SJSA1 (cell line): ENCODE measurements around the gene PLEK2. TPM values are rescaled to one million over a fixed set of nuclear protein-coding genes. Genes with fewer than 3 reads are reported as not detected.

ENCODE experiments used
- DNase-seq, 2 experiments: peaks; one replicate each; pipeline ENCODE4 v3.0.0-alpha.2; 2015 to 2020; ENCODE audit warnings: low spot score in 2 of 2, low read depth in 1 of 2
- H3K27ac ChIP-seq: fragments of 250-450 bp; sonication (Bioruptor Pico); 2 replicates; pipeline ENCODE4 v1.5.1; 2020; ENCODE audit warnings: mild to moderate bottlenecking, moderate library complexity
- H3K27me3 ChIP-seq: fragments of 250-450 bp; sonication (Bioruptor Pico); replicated peaks from 2 replicates; pipeline ENCODE4 v1.5.1; 2020; ENCODE audit warnings: mild to moderate bottlenecking, moderate library complexity
- H3K36me3 ChIP-seq: fragments of 250-450 bp; sonication (Bioruptor Pico); 2 replicates; pipeline ENCODE4 v1.5.1; 2020; ENCODE audit warnings: mild to moderate bottlenecking
- H3K4me1 ChIP-seq: fragments of 250-450 bp; sonication (Bioruptor Pico); replicated peaks from 2 replicates; pipeline ENCODE4 v1.6.1; 2021; ENCODE audit warnings: mild to moderate bottlenecking
- H3K4me3 ChIP-seq: fragments of 250-450 bp; sonication (Bioruptor Pico); 2 replicates; pipeline ENCODE4 v1.5.1; 2020; ENCODE audit warnings: mild to moderate bottlenecking
- H3K9me3 ChIP-seq: fragments of 250-450 bp; sonication (Bioruptor Pico); replicated peaks from 2 replicates; pipeline ENCODE4 v1.5.1; 2020; ENCODE audit warnings: mild to moderate bottlenecking
- total RNA-seq: library from RNA; depleted of rRNA; stranded (reverse); fragments of >200 nt; shearing (Covaris generic); gene quantifications from 2 replicates; pipeline ENCODE4 v1.2.3, GENCODE V29; 2014

Gene PLEK2
- total RNA-seq, 1 experiment from 2014 or later = 20.0 TPM

DNA sequence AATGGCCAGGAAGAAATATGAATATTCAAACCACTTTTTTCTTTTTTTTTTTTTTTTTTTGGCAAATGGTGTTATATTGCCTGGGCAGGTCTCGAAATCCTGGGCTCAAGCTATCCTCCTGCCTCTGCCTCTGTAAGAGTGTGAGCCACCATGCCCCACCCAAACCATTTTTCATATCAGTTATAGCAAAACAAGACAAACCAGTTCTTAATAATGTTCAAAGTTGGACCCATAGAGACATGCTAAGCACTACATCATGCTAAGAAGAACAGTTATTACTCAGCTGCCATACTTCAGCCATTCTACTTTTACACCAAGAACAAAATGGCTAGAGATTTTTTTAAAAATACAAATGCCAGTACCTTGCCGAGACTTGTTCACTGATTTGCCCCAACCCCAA is 26.3 kb downstream of the PLEK2 start:
- no peaks in the 10 kb centered on the region for H3K27me3 ChIP-seq
- no peaks in the 10 kb centered on the region for H3K9me3 ChIP-seq
- no peak overlapping the region for H3K4me3 ChIP-seq
- peaks cover 71% of the 10 kb centered on the region for H3K36me3 ChIP-seq
- DNase-seq = no peak
- H3K4me1 ChIP-seq = peaks cover 5% of the 10 kb centered on the region; the same call in 1 of the 2 replicates
- H3K27ac ChIP-seq = no peak overlapping the region

DNA sequence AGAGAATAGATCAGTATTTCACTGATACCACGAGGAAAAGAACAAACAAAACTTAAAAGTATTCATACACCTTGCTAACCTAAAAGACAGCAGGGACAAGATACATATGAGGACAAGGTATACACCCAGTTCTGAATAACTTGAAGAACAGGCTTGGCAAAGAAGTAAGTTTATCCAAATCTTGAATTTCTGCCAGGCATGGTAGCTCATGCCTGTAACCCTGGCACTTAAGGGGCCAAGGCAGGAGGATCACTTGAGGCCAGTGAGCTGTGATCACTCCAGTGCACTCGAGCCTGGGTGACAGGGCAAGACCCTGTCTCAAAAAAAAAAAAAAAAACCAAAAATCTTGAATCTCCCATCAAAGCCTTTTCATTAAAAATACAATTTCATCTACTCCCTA is 26.8 kb downstream of the PLEK2 start:
- H3K4me1 ChIP-seq = peaks cover 5% of the 10 kb centered on the region; the same call in 1 of the 2 replicates

DNA sequence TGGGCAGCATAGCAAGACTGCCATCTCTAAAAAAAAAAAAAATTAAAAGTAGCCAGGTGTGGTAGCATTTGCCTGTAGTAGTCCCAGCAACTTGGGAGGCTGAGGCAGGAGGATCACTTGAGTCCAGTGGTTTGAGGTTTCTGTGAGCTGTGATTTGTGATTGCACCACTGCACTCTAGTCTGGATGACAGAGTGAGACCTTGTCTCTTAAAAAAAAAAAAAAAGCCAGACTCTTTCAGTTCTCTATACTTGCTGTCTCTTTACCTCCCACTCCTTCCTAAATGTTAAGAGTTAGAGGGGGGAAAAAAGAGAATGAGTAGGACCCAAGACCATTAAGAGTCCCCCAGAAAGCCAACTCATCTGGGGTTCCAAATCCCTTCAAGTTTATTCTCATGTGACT is 34.0 kb downstream of the PLEK2 start:
- H3K27me3 ChIP-seq = no peaks in the 10 kb centered on the region
- peaks cover 89% of the 10 kb centered on the region for H3K36me3 ChIP-seq
- H3K27ac ChIP-seq = no peak overlapping the region
- H3K4me3 ChIP-seq = no peak overlapping the region
- no peaks in the 10 kb centered on the region for H3K9me3 ChIP-seq
- no peaks in the 10 kb centered on the region for H3K4me1 ChIP-seq
- DNase-seq = no peak

More for the DNA sequence above, 26.8 kb downstream of the PLEK2 start:
- H3K36me3 ChIP-seq = peaks cover 75% of the 10 kb centered on the region
- DNase-seq = no peak
- H3K4me3 ChIP-seq = no peak overlapping the region
- H3K9me3 ChIP-seq = no peaks in the 10 kb centered on the region
- no peaks in the 10 kb centered on the region for H3K27me3 ChIP-seq
- H3K27ac ChIP-seq = no peak overlapping the region

DNA sequence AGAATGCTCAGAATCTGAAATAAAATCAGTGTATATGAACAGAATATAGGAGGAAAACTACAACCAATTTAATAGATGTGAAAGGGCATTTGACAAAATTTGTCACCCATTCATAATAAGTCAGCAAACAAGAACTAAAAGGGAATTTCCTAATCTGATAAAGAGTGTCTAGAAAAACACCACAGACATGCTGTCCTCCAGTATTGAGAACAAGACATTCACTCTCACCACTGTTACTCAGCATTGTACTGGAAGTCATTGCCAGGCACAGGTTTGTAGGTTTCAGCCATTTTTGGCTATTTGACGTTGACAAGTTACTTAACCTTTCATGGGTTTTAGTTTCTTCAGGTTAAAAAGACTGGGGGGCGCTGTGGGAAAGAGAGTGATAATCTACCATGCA is 38.6 kb downstream of the PLEK2 start:
- Histone ChIP-seq H3K36me3 (peaks cover 85% of the 10 kb centered on the region), H3K4me1 (no peaks in the 10 kb centered on the region), H3K4me3 (no peak overlapping the region), H3K27me3 (no peaks in the 10 kb centered on the region), H3K9me3 (no peaks in the 10 kb centered on the region), H3K27ac (no peak overlapping the region)
- no peak for DNase-seq

DNA sequence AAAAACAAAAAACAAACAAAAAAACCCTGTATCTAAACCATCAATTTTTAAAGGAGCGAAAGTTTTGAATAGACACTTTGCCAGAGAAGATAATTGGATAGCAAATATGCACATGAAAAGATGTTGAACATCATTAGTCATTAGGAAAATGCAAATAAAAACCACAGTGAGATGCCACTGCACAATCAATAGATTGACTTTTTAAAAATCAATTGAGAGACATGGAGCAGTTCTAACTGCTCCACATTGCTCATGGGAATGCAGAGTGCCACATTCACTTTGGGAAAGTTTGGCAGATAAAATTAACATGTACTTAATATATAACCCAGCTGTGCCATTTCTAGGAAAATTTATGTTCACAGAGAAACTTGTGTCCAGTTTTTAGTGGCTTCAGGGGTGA is 39.1 kb downstream of the PLEK2 start:
- H3K4me1 ChIP-seq = no peaks in the 10 kb centered on the region
- peaks cover 87% of the 10 kb centered on the region for H3K36me3 ChIP-seq

DNA sequence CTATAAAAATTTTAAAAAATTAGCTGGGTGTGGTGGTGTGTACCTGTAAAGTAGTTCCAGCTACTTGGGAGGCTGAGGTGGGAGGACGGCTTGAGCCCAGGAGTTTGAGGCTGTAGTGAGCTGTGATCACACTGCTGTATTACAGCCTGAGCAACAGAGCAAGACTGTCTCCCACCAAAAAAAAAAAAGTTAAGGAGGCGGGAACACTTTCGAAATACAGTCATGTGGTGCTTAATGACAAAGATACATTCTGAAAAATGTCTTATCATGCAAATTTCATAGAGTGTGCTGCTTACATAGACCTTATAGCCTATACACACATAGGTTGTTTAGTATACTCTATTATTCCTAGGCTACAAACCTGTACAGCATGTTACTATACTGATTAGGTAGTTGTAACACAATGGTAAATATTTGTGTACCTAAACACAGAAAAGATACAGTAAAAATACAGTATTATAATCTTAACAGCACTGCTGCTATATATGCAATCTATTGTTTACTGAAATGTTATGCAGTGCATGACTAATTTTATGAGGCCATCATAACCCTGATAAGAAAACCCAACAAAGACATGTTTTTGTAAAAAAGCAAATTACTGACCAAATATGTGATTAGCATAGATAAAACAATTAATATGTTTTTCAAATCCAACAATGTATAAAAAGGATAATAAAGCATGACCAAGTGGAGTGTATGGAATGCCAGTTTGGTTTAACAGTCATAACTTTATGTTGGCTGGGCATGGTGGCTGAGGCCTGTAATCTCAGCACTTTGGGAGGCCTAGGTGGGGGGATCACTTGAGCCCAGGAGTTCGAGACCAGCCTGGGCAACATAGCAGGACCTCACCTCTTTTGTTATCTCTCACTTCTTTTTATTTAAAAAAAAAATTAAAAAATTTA is 40.5 kb downstream of the PLEK2 start:
- H3K27me3 ChIP-seq = no peaks in the 10 kb centered on the region
- peaks cover 87% of the 10 kb centered on the region for H3K36me3 ChIP-seq
- no peak overlapping the region for H3K27ac ChIP-seq
- H3K4me3 ChIP-seq = no peak overlapping the region
- H3K9me3 ChIP-seq = no peaks in the 10 kb centered on the region
- DNase-seq = no peak
- H3K4me1 ChIP-seq = no peaks in the 10 kb centered on the region

More for the DNA sequence above, 39.1 kb downstream of the PLEK2 start:
- Histone ChIP-seq H3K9me3 (no peaks in the 10 kb centered on the region), H3K27me3 (no peaks in the 10 kb centered on the region), H3K27ac (no peak overlapping the region), H3K4me3 (no peak overlapping the region)
- DNase-seq = no peak

DNA sequence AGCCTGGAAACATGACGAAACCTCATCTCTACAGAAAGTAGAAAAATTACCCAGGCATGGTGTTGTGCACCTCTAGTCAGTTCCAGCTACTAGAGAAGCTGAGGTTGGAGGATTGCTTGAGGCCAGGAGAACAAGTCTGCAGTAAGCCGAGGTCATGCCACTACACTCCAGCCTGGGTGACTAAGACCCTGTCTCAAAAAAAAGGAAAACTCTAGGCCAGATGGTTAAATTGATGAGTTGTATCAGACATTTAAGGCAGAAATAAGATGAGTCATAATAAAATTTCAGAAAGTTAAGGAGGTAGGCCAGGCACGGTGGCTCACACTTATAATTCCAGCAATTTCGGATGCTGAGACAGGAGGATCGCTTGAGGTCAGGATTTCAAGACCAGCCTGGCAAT is 41.1 kb downstream of the PLEK2 start:
- no peak overlapping the region for H3K4me3 ChIP-seq
- peaks cover 87% of the 10 kb centered on the region for H3K36me3 ChIP-seq
- no peaks in the 10 kb centered on the region for H3K27me3 ChIP-seq
- H3K9me3 ChIP-seq = no peaks in the 10 kb centered on the region
- H3K4me1 ChIP-seq = no peaks in the 10 kb centered on the region
- no peak overlapping the region for H3K27ac ChIP-seq
- no peak for DNase-seq

DNA sequence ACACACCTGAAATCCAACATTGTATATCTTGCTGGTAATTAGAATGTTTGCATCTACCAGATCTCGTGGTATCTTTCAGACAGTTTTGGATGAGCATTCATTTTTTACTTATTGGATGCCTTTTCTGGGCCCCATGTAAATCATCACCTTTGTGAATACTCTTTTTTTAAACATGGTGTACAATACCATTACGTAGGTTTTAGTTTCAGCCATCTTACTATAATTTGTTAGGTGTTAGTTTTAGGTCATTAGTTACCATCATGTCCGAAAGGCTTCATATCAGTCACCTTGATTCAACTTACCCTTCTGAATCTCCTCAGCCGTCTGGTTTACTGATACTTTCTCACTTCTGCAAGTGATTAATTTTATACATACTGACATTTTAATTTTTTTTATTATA is 46.5 kb downstream of the PLEK2 start:
- H3K9me3 ChIP-seq = no peaks in the 10 kb centered on the region
- H3K27me3 ChIP-seq = no peaks in the 10 kb centered on the region
- no peak overlapping the region for H3K27ac ChIP-seq
- peaks cover 80% of the 10 kb centered on the region for H3K36me3 ChIP-seq
- DNase-seq = no peak
- H3K4me3 ChIP-seq = no peak overlapping the region
- peaks cover 7% of the 10 kb centered on the region; the same call in 1 of the 2 replicates for H3K4me1 ChIP-seq

DNA sequence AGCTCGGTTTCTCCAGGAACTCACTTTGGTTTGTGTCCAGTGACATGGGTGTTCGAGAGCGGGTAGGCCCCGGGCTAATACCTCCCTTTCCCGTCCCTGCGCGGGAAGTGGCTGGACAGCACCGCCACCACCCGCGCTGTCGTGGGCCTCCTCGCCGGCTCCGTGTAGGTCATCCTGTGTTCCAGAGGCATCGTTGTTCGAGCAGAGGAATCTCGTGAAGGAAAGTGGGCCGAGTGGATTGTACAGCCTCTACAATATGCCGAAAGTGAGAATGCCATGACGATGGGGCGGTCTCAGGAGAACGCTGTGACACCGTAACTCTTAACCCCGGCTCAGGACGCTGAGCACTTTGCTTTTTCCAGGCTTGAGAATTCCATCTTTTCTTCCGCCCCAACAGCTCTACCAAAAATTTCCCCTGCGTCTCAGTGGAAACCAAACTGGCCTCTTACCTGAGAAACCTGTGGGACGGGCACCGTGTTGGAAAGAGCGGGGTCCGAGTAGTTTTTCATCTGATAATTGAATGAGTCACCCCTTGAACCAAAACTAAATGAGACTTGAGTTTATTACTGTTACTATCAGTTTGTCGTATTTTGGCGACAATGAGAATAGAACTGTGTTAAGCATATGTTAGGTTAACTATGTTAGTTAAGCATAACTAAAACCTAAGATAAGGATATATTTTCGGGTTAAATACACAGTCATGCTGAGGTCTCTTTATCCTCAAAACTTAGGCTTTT is 51.3 kb downstream of the PLEK2 start:
- Histone ChIP-seq H3K4me1 (peaks cover 11% of the 10 kb centered on the region), H3K27me3 (no peaks in the 10 kb centered on the region), H3K9me3 (no peaks in the 10 kb centered on the region), H3K4me3 (peak overlapping the region; percentile 66), H3K36me3 (peaks cover 40% of the 10 kb centered on the region), H3K27ac (peak overlapping the region; percentile 97)
- DNase-seq = no peak

DNA sequence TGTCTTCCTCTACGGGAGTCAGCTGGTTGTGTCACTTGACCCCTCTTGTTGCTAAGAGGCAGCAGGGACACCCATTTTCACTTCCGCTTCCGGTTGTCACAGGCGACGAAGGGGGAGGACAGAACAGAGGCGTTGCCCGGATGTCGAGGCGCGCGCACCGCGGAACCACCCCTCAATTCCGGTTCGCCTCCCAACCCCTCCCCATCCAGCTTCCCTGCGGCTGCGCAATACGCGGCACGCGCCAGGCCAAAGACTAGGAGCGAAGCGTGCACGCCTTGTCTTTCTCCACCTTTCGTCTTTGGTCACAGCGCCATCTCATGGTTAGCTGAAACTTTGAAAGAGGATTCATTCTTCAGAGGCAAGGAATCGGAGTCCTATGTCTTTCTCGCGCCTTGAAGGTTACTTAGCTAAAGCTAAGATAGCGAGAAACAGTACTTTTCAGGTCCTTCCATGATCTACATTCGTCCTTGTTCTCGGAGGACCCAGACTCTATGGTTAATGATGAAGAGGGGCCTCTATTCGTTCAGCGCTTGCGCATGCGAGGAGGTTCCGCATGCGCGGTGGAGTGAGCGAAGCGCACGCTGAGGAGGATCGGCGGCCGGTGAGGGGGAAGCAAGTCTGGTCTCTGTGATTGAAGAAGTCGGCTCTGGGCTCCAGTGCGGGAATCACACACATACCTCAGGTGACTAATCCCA is 52.0 kb downstream of the PLEK2 start, which contains the start of the genes ATP6V1D and EIF2S1:
Gene ATP6V1D (minus strand): TSS at position 30 of the 695 bp plus-strand sequence. CDS start 106 bp downstream, outside the sequence.
Gene EIF2S1 (plus strand): TSS at position 554 of the 695 bp plus-strand sequence. CDS start 4,440 bp downstream, outside the sequence.
- Histone ChIP-seq H3K9me3 (no peaks in the 10 kb centered on the region), H3K4me1 (peaks cover 11% of the 10 kb centered on the region), H3K4me3 (peak within 1 kb of the TSS; percentile 66), H3K27me3 (no peaks in the 10 kb centered on the region), H3K27ac (peak within 1 kb of the TSS; percentile 97), H3K36me3 (peaks cover 34% of the 10 kb centered on the region)
- DNase-seq = peak; percentile 99

DNA sequence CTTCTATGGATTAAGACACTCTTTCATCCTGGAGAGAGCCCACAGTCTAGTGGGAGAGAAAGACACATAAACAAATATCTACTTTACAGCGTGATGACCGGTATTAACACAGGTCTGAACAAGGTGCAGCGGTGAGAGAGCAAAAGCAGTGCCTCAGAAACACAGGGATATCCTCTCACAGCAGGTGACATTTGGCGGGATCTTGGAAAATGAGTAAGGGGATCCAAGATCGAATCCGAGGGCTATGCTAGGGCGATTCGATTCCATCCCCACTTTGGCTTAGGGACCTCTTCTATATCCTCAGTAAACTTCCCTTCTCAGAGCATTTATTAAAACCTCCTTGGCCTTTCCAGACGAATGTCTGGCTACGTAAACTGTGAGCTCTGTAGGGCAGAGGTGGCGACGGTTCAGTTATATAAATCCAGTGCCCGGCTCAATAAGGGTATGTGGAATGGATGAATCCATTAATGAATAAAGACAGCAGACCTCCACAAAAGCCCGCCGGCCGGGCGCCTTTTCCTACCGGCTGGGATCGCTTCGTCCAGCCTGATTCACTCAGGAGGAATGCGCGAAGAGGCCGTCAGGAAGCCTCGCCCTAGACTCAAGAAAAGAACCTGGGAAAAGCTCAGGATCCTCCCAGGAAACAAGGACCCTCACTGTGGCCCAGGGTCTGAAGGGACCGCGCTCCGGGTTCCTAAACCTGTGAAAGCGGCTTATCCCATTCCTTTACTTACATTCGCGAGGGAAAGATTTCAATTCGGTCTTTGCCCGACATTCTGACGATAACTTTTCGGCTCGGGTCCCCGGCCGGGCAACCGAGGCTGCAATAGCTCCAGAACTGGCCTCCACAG is 52.8 kb downstream of the PLEK2 start:
- Histone ChIP-seq H3K4me3 (peak overlapping the region; percentile 66), H3K27me3 (no peaks in the 10 kb centered on the region), H3K4me1 (peaks cover 11% of the 10 kb centered on the region), H3K27ac (peak overlapping the region; percentile 97), H3K36me3 (peaks cover 28% of the 10 kb centered on the region), H3K9me3 (no peaks in the 10 kb centered on the region)
- DNase-seq = peak in 1 of 2 experiments; percentile 56

DNA sequence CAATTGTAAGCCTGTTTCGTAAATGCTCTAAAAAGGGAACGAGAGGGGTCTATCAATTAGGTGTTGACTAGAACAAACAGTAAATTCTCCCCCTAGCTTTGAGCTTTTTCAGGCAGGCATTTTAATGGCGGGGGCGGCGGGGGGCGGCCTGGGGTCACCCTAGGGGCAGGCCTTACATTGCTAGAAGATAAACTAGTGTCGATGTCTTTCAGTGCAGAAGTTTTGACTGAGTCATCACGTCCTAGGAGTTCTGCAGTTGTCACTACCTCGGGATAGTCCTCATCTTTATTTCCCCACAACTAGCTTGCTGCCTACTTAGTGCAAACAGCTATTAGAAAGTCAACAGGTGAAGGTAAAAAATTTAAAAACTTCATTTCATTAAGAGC is 54.0 kb downstream of the PLEK2 start:
- peaks cover 11% of the 10 kb centered on the region for H3K4me1 ChIP-seq
- peak overlapping the region; percentile 66; the same call in 1 of the 2 replicates for H3K4me3 ChIP-seq
- peaks cover 20% of the 10 kb centered on the region for H3K36me3 ChIP-seq
- no peak for DNase-seq
- H3K27me3 ChIP-seq = no peaks in the 10 kb centered on the region
- H3K27ac ChIP-seq = no peak overlapping the region
- H3K9me3 ChIP-seq = no peaks in the 10 kb centered on the region
